HG03097 (cell line): ENCODE measurements around the gene CSNK1A1.
"Not testable (repeated sequence)": the region's sequence is repeated elsewhere in the genome, so short reads cannot be mapped to it uniquely, and the experiment has no call there.

ENCODE experiments used
- ATAC-seq: cut with Tn5 transposase; IDR thresholded peaks from one replicate; pipeline ENCODE4 v1.9.1; 2021; ENCODE audit not compliant: unreplicated experiment, low FRiP score

Gene CSNK1A1

GRCh38 chr5:149535787-149536186 lies 15.5 kb downstream of the CSNK1A1 start:
- ATAC-seq, result not testable (repeated sequence)

- no peak for ATAC-seq
Measured at GRCh38 chr5:149532413-149532812, 18.8 kb downstream of the CSNK1A1 start.

DNA sequence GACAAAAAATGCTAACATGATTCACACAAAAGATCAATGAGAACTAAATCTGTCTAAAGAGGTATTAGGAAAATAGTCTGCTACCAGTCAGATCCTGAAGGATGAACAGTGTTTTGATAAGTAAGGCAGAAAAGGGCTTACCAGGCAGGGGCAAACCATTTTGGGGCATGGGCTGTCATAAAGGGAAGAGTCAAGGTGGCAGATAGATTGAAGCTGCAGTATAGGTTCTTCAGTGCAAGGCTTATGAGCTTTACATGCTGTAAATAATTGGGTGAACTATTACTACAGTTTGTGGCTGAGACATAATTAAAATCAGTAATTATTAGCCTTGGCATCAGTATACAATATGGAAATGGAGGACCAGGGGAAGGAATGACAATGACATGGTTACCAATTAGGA lies 21.8 kb downstream of the CSNK1A1 start:
- no peak for ATAC-seq

GRCh38 chr5:149528281-149529060 lies 22.8 kb downstream of the CSNK1A1 start:
- ATAC-seq, result no peak

DNA sequence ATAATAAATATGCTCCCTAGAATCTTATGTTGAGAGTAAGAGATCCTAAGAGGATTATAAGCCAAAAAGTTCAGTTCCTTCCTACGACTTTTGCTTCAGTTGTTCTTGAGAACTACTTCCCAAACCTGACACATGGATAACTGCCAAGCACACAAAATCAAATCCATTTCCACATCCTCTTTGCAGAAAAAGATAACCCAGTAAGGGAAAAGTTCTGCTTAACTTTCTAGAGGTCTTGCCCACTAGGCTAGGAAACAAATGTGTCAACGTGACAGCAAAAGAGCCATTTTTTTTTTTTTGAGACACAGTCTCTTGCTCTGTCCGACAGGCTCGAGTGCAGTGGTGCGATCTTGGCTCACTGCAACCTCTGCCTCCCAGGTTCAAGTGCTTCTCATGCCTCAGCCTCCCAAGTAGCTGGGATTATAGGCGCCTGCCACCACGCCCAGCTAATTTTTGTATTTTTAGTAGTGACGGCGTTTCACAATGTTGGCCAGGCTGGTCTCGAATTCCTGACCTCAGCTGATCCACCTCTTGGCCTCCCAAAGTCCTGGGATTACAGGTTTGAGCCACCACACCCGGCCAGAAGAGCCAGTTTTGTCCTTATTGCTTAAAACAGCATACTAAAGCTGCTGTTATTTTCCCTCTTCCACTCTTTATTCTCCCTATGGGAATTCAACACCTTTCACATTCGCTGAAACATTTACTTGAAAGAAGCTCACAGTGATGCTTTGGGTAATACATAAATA lies 24.2 kb downstream of the CSNK1A1 start:
- no peak for ATAC-seq

- no peak for ATAC-seq
Measured at GRCh38 chr5:149521739-149522685, 29.2 kb downstream of the CSNK1A1 start.

GRCh38 chr5:149519601-149520000 lies 31.6 kb downstream of the CSNK1A1 start:
- no peak for ATAC-seq

DNA sequence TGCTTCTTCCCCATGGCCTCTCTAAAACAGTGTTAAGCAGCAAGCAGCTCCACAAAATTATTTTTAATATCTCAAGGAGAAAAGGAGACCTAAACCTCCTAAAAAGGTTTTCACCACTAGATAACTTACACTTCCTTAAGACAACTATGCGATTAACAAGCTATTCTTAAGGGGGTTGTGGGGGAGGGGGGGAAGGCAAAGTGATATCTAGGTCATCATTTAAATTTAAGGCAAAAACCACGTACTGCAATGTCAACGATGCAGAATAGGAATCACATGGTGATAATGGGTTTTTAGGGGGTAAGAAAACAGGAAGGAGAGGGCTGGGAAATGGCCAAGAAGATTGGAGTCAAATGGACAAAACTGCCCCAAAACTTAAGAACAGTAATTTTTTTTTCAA lies 32.6 kb downstream of the CSNK1A1 start:
- ATAC-seq, result no peak

DNA sequence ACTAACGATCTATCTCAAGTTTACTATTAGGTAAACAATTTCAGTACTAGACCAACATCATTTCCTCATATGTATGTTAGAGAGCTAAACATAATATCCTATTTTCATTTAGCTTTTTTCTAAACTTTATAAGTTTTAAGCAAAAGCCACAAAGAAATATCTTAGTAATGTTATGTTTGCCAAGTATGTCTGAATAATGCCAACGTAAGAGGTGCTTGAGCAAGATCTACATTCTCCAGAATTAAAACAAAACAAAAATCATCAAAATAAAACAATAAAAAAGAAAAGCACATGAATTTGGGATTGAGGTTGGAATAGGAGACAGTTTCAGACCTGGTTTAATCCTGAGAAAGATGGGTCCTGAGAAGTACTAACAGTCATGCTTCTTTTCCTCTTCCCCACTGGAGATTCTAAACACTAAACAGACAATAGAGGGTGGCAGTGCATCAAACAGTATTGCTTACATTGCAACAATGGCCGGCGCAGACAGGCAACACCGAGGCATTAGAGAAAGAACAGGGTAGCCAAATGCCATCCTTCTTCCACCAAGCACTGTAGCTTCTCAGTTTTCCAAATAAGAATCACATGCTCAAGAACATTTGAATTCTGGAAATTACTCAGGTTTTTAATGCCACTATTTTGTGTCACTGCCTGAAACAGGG lies 33.6 kb downstream of the CSNK1A1 start:
- no peak for ATAC-seq

- no peak for ATAC-seq
Measured at GRCh38 chr5:149514512-149514911, 36.7 kb downstream of the CSNK1A1 start.

- not testable (repeated sequence) for ATAC-seq
Measured at GRCh38 chr5:149513372-149513947, 37.8 kb downstream of the CSNK1A1 start.

DNA sequence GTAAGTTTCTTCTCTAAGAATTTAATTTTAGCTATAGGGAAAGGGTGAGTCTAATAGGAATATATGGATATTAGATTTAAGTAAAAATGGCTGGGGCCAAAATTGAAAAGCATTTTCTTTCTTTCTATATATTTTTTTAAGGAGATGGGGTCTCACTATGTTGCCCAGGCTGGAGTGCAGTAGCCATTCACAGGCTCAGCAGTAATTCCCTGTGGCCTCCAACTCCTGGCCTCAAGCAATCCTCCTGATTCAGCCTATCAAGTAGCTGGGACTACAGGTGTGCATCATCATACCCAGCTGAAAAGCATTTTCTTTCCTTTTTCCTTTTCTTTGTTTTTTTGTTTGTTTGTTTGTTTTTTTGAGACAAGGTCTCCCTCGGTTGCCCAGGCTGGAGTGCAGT lies 41.1 kb downstream of the CSNK1A1 start:
- ATAC-seq, result no peak

DNA sequence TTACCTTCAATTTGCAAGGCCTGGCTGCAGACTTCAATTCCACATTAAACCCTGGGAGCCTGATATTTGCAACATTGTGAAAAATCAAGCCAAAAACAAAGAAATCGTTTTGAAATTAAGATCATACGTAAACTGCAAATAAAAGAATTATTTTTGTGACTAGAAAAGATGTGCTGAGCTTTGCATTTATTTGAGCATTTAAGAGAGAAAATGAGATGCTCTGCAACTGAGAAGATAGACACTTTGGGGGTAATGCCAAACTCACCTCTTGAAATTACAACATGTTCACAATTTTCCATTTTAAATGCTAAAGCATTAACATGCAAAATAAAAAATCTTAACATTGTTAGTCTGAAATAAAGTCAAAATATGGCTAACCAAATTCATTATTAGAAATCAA lies 46.6 kb downstream of the CSNK1A1 start:
- ATAC-seq, result no peak

- no peak for ATAC-seq
Measured at GRCh38 chr5:149503006-149503405, 48.2 kb downstream of the CSNK1A1 start.

DNA sequence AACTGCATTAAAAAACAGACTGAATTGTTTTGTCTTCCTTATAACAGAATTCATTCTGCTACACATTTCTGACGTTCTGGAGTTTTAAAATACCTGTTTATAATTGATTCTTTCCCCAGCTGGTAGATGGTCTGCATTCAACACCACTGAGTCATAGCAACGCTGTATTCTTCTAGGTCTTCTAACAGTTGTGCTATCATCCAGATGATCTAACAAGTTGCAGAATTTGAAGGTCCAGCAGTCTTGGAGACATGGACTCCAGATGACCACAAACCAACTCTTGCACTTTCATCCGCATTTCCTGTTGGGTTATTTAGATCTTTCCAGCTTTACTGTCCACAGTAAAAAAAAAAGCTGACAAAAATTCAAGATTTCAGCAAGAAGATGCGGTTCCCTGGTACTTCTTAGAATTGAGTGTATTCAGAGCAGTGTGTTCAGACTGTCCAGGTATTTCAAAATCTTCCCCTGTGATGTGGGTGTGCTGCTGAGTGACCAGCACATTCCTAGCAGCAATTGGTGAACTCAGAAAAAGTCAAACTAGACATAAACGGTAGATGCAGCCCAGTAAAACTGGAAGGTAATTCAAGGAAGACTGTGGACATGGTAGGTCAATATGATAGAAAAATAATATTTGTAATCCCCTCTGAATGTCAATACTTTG lies 50.2 kb downstream of the CSNK1A1 start:
- ATAC-seq, result no peak

DNA sequence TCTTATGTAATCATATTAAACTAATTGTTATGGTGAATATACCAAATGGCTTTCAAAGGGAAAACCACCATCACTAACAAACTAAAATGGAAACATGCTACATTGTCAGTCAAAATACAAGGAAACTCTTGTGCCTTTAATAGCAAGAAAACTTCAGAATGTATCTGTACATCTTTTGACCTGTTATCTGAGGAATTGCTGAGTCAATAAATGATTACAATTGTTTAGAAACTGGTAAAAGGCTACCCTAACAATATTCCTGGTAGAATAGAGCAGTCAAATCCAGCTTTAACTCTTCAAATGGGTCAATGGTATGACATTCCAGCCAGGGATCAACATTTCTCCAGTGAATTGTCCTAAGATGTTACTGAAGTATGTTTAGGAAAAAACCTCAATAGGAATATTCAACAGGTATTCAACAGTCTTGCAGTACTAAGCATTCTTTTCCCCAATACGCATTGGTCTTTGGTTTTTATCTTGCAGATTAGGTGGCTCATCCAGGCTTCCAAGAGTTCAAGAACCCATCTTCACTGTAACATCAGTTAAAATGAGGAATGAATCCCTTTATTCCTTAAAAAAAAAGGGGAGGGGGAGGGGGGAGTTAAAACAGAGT lies 52.4 kb downstream of the CSNK1A1 start:
- ATAC-seq, result no peak

DNA sequence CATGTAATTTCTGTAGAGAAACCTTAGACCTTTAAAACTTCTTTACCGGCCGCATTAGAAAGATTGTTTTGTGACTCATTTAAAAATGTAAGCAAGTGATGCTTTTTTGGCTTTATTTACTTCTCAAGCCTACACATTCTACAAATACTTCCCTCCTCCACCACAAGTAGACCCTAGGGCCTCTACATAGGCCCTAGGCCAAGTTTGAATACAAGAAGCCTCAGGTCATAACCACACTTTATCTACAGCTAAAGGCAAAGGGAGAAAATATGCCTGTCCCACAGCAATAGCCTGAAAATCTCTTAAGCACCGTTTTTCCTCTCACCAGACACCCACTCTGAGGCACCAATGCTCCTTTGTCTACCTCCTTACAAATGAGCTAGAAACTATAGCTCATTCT lies 53.9 kb downstream of the CSNK1A1 start:
- no peak for ATAC-seq

GRCh38 chr5:149496917-149497316 lies 54.3 kb downstream of the CSNK1A1 start:
- no peak for ATAC-seq

DNA sequence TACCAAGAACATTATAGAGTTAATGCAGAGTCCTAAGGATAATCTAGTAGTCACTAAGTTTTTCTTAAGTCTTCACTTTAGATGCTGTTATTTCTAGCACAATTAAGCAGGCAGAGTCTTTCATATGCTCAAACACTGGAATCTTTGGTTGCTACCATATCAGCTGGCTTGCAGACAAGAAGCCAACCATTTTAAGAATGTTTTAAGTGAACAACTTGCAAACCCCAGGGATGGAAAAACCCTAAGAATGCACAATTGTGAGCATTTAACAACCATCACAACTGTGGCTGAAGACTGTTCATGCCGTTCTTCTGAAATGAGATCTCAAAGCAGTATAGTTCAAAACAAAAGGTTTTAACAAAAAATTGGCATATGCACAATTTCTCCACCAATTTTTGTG lies 55.1 kb downstream of the CSNK1A1 start:
- ATAC-seq, result no peak
